Erythroblast (primary cell): ENCODE results near the gene WBP2.

Experiments used
- GATA1 ChIP-seq: IDR thresholded peaks from 2 replicates; pipeline ENCODE4 v1.6.1; 2011; ENCODE audit warnings: low read depth, mild to moderate bottlenecking, control low read depth, low read length, moderate library complexity
- POLR2A ChIP-seq: IDR thresholded peaks from 2 replicates; pipeline ENCODE4 v1.6.1; 2011; ENCODE audit warnings: mild to moderate bottlenecking, low read length

DNA sequence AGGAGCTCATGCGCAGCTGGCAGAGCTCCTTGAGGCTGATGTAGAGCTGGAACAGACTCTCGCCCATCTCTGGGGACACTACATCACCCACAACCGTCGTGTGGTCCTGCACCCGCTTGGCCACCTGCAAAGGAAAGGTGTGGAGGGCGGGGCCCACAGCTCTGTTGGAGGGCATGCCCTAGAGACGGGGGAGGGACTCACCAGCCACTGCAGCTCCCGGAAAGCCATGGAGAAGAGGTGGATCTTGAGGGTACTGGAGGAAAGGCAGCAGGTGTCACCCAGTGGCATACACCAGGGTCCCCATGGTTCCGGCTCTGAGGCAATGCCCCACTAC lies 19.5 kb downstream of the WBP2 start:
- TF ChIP-seq POLR2A = no peak
- no peak for TF ChIP-seq GATA1
